Omental fat pad (tissue), 4 donors: ENCODE measurements around the gene MEF2C. TPM values are rescaled to one million over a fixed set of nuclear protein-coding genes. Genes with fewer than 3 reads are reported as not detected.

Source experiments
- ATAC-seq: fragments of 150-250 bp; one replicate; pipeline ENCODE4 v1.9.1; 2016; ENCODE audit warnings: mild to moderate bottlenecking, moderate library complexity; ENCODE audit not compliant: low FRiP score
- DNase-seq: peaks from one replicate; pipeline ENCODE4 v3.0.0-alpha.2; 2019; ENCODE audit warnings: low spot score
- total RNA-seq, 4 donors: library from RNA; depleted of rRNA; stranded (reverse); fragments of >200 nt; gene quantifications; one replicate each; pipeline ENCODE4 v1.1.0, GENCODE V29; 2016
- TF ChIP-seq, protein P1 (sequence below), 3 donors: fragments of 450-650 bp; IDR thresholded peaks; one replicate each; pipeline ENCODE4 v1.5.1; 2016 to 2017; ENCODE audit warnings: antibody characterized with exemption in 3 of 3, mild to moderate bottlenecking in 3 of 3, moderate library complexity in 2 of 3

The MEF2C gene
- total RNA-seq, 4 donors from 2014 or later = 25.4 to 97.7 (median 44.0) TPM

DNA sequence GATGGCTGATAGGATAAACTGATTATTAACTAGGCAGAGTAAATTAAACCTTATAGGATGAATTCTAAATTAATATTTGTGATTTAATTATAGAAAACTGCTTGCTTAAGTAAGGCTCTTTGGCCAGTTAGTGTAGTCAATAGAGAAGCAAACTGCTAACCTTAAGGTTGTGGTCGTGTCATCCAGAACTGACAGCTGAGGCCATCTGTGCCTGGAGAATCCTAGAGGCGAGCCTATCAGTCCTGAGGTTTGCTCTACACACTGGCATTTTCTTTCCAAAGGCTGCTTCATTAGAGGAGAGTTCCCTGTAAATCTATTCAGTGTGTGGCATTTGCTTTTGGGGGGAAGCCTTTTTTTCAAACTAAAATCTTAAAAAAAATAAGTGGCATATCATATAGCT lies 169.2 kb downstream of the MEF2C start:
- DNase-seq = no peak
- TF ChIP-seq, protein P1, sequence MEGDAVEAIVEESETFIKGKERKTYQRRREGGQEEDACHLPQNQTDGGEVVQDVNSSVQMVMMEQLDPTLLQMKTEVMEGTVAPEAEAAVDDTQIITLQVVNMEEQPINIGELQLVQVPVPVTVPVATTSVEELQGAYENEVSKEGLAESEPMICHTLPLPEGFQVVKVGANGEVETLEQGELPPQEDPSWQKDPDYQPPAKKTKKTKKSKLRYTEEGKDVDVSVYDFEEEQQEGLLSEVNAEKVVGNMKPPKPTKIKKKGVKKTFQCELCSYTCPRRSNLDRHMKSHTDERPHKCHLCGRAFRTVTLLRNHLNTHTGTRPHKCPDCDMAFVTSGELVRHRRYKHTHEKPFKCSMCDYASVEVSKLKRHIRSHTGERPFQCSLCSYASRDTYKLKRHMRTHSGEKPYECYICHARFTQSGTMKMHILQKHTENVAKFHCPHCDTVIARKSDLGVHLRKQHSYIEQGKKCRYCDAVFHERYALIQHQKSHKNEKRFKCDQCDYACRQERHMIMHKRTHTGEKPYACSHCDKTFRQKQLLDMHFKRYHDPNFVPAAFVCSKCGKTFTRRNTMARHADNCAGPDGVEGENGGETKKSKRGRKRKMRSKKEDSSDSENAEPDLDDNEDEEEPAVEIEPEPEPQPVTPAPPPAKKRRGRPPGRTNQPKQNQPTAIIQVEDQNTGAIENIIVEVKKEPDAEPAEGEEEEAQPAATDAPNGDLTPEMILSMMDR (IDR thresholded peaks at IDR 0.05) = no peak
- no peak for ATAC-seq

DNA sequence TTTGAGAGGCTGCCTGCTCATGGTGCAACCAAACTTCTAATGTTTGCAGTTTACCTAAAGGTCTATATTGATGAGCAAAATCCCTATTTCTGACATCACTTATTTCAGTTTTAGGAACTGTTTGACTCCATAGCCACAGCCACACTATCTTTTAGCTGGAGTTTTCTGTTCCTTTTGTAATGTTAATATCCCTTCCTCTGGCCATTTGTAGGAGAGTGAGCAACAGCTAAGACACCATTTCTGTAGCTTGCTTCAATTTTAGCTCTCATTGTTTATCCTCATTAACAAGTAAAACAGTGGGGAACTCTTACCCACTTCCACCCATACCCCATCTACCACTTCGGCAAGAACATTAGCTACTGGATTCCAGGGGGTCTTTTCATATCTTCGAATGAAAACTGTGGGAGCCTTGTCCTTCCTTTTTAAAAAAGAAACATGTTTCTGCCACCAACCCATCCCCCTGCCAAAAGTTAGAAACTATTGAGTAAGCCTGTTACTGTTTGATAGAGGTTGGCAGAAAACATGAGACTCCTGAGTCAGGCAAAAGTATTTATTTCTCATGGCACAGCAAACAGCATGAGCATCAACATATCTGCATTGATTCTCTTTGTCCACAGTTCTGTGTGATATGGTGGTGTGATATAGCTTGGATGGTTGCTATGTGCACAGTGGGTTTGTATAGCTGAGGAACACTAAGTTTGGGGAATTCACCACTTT lies 174.1 kb downstream of the MEF2C start:
- no peak for ATAC-seq

DNA sequence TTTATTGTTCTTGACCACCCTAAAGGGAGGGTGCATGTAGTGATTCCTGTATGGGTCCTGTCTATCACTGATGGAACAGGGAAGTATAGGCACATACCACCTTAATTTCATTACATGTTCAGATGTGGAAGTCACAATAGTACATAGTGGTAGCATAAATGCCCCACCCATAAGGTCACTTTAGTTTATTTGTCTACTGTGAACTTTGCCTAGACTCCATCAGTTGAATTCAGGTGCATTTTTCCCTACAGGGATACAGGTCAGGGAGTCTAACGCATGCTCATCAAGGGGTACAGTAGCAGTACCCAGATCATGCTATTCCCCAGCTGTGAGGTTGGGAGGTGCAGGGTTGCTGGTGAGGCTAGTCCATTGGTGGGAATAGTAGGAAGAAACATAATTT lies 175.0 kb downstream of the MEF2C start:
- no peak for ATAC-seq
- no peak for DNase-seq
- TF ChIP-seq, protein P1 (IDR thresholded peaks at IDR 0.05) = no peak

More for the DNA sequence above, 174.1 kb downstream of the MEF2C start:
- TF ChIP-seq, protein P1 (IDR thresholded peaks at IDR 0.05) = no peak
- DNase-seq = no peak

DNA sequence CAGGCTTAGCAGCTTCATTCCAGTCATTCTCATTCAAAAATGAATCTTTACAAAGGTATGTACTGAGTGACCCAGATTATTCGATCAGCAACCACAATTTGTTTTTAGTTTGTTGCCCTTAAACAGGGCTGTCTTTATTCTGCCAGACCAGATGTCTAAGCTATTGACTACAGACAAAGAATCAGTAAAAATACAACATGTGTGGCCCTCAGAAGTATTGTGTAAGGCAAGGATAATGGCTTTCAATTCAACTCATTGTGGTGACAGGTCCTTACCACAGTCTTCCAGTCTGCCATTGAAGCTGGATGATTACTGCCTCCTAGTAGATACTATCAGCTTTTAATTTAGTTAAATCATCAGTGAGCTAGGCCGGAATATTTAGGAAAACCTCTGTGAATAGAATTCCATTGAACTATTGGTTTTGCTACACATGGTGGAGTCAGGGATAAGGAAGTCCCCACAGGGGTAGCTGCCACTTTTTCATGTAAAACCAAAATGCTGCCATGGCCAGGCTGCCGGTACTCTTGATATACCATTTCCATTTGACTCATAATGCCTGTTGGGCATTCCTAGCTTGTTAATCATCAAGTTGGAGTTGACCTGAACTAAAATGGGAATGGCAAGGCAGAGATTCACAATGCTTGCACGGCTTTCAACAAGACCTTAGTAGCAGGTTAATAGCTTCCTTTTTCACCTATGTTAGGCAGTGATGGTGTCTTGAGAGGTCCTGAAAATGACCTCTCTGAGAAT lies 175.6 kb downstream of the MEF2C start:
- TF ChIP-seq, protein P1 (IDR thresholded peaks at IDR 0.05) = no peak
- ATAC-seq (no peak), DNase-seq (no peak)

DNA sequence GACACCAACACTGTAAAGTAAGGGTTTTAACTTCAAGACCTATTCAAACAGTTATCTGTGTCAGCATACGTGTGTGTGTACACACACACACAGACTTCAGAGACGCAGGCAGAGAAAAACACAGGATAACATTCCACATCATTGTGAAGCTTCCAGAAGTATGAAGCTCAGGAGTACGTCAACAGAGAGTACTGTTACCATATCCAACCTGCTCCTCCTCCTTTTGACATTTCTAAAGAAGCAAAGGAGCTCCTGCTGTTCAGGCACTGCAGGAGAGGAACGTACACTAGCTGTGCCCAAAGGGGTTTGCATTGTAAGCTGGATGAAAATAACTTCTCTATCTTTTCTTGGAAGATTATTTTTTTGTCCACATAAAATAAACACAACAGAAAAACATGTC lies 180.7 kb downstream of the MEF2C start:
- ATAC-seq = no peak
- no peak for DNase-seq
- TF ChIP-seq, protein P1 (IDR thresholded peaks at IDR 0.05) = no peak

DNA sequence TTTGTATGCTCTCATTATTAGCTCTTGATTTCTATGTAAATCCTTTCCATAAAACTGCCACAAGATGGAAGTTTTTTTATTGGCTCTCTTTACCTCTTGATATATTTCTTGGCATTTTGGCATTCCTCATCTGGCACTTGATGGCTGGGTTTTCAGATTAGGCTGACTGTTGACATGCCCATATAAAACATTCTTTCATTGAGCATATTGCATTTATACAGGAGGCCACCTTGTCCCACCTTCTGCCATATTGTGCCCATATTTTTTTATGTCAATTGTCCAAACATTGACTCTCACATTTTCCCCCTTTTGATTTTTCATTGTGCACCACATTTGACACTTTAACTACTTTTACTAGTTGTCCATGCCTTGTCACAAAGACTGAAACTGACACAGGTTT lies 182.9 kb downstream of the MEF2C start:
- ATAC-seq = no peak
- DNase-seq = no peak
- TF ChIP-seq, protein P1 (IDR thresholded peaks at IDR 0.05) = no peak

DNA sequence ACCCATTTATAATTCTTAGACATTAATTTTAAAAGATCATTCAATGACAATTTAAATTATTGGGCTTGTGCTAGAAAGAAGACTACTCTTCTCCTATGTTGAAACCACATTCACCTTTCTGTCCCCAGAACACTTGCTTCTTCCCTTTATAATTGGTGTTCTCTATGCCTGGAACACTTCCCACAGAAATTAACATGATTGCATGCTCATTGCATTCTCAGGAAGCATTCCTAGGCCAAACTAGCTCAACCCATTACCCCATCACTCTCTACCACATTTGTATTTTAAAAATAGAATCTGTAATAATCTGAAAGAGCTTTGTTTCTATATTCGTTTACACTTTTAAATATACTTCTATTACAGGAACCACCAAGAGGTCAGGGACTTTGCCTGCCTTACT lies 184.7 kb downstream of the MEF2C start:
- DNase-seq = no peak
- TF ChIP-seq, protein P1 (IDR thresholded peaks at IDR 0.05) = no peak
- no peak for ATAC-seq
